Measurements from ENCODE around the gene CFAP299. TPM values are rescaled to one million over a fixed set of nuclear protein-coding genes. Genes with fewer than 3 reads are reported as not detected.

Gene CFAP299
- total and polyA plus RNA-seq, 2 of the 8 experiments (the other 6 are each of a cell fraction or from before 2014, with no cell fraction given), result not detected

- TF ChIP-seq, protein P1, sequence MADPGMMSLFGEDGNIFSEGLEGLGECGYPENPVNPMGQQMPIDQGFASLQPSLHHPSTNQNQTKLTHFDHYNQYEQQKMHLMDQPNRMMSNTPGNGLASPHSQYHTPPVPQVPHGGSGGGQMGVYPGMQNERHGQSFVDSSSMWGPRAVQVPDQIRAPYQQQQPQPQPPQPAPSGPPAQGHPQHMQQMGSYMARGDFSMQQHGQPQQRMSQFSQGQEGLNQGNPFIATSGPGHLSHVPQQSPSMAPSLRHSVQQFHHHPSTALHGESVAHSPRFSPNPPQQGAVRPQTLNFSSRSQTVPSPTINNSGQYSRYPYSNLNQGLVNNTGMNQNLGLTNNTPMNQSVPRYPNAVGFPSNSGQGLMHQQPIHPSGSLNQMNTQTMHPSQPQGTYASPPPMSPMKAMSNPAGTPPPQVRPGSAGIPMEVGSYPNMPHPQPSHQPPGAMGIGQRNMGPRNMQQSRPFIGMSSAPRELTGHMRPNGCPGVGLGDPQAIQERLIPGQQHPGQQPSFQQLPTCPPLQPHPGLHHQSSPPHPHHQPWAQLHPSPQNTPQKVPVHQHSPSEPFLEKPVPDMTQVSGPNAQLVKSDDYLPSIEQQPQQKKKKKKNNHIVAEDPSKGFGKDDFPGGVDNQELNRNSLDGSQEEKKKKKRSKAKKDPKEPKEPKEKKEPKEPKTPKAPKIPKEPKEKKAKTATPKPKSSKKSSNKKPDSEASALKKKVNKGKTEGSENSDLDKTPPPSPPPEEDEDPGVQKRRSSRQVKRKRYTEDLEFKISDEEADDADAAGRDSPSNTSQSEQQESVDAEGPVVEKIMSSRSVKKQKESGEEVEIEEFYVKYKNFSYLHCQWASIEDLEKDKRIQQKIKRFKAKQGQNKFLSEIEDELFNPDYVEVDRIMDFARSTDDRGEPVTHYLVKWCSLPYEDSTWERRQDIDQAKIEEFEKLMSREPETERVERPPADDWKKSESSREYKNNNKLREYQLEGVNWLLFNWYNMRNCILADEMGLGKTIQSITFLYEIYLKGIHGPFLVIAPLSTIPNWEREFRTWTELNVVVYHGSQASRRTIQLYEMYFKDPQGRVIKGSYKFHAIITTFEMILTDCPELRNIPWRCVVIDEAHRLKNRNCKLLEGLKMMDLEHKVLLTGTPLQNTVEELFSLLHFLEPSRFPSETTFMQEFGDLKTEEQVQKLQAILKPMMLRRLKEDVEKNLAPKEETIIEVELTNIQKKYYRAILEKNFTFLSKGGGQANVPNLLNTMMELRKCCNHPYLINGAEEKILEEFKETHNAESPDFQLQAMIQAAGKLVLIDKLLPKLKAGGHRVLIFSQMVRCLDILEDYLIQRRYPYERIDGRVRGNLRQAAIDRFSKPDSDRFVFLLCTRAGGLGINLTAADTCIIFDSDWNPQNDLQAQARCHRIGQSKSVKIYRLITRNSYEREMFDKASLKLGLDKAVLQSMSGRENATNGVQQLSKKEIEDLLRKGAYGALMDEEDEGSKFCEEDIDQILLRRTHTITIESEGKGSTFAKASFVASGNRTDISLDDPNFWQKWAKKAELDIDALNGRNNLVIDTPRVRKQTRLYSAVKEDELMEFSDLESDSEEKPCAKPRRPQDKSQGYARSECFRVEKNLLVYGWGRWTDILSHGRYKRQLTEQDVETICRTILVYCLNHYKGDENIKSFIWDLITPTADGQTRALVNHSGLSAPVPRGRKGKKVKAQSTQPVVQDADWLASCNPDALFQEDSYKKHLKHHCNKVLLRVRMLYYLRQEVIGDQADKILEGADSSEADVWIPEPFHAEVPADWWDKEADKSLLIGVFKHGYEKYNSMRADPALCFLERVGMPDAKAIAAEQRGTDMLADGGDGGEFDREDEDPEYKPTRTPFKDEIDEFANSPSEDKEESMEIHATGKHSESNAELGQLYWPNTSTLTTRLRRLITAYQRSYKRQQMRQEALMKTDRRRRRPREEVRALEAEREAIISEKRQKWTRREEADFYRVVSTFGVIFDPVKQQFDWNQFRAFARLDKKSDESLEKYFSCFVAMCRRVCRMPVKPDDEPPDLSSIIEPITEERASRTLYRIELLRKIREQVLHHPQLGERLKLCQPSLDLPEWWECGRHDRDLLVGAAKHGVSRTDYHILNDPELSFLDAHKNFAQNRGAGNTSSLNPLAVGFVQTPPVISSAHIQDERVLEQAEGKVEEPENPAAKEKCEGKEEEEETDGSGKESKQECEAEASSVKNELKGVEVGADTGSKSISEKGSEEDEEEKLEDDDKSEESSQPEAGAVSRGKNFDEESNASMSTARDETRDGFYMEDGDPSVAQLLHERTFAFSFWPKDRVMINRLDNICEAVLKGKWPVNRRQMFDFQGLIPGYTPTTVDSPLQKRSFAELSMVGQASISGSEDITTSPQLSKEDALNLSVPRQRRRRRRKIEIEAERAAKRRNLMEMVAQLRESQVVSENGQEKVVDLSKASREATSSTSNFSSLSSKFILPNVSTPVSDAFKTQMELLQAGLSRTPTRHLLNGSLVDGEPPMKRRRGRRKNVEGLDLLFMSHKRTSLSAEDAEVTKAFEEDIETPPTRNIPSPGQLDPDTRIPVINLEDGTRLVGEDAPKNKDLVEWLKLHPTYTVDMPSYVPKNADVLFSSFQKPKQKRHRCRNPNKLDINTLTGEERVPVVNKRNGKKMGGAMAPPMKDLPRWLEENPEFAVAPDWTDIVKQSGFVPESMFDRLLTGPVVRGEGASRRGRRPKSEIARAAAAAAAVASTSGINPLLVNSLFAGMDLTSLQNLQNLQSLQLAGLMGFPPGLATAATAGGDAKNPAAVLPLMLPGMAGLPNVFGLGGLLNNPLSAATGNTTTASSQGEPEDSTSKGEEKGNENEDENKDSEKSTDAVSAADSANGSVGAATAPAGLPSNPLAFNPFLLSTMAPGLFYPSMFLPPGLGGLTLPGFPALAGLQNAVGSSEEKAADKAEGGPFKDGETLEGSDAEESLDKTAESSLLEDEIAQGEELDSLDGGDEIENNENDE (IDR thresholded peaks at IDR 0.05; ENCODE audit: insufficient replicate concordance, low read length), result no peak
Observed at GRCh38 chr4:80913381-80913780, 577.9 kb downstream of the CFAP299 start (continued).
